Fibroblast of the aortic adventitia (primary cell): ENCODE results near the gene RCVRN. TPM values are rescaled to one million over a fixed set of nuclear protein-coding genes. Genes with fewer than 3 reads are reported as not detected.

Source experiments
- DNase-seq: peaks from one replicate; pipeline ENCODE4 v3.0.0-alpha.2; 2010; ENCODE audit warnings: low read depth
- H3K4me3 ChIP-seq: 2 replicates; pipeline ENCODE4 v1.5.1; 2011; ENCODE audit warnings: low read depth, mild to moderate bottlenecking, control low read depth, low read length, moderate library complexity
- CTCF ChIP-seq: IDR thresholded peaks from 2 replicates; pipeline ENCODE4 v1.5.1; 2011; ENCODE audit warnings: mild to moderate bottlenecking, low read length, control low read depth, inconsistent platforms; ENCODE audit not compliant: insufficient read depth
- total RNA-seq: library from RNA; depleted of rRNA; stranded (reverse); fragments of >200 nt; gene quantifications from 2 replicates; pipeline ENCODE4 v1.2.3, GENCODE V29; 2012; ENCODE audit warnings: low replicate concordance

Gene RCVRN
- total RNA-seq, 1 donor = not detected

GRCh38 chr17:9934331-9934730, 29.3 kb upstream of the RCVRN start:
- no peak for DNase-seq
- no peak overlapping the region for H3K4me3 ChIP-seq
- TF ChIP-seq CTCF = no peak

GRCh38 chr17:9932491-9932890, 27.4 kb upstream of the RCVRN start:
- H3K4me3 ChIP-seq = no peak overlapping the region
- TF ChIP-seq CTCF = no peak
- peak; percentile 2 for DNase-seq

- no peak overlapping the region for H3K4me3 ChIP-seq
- DNase-seq = no peak
- no peak for TF ChIP-seq CTCF
These were observed 26.2 kb upstream of the RCVRN start for GRCh38 chr17:9931144-9931741.

GRCh38 chr17:9929871-9930270, 24.8 kb upstream of the RCVRN start:
- DNase-seq = no peak
- no peak overlapping the region for H3K4me3 ChIP-seq
- TF ChIP-seq CTCF = no peak

GRCh38 chr17:9928601-9929333, 23.7 kb upstream of the RCVRN start:
- DNase-seq = peak; percentile 37
- no peak overlapping the region for H3K4me3 ChIP-seq
- TF ChIP-seq CTCF = peak; percentile 36

- DNase-seq = no peak
These were observed 21.2 kb upstream of the RCVRN start for GRCh38 chr17:9926150-9926804.

More at GRCh38 chr17:9926150-9926804, 21.2 kb upstream of the RCVRN start:
- no peak for TF ChIP-seq CTCF
- H3K4me3 ChIP-seq = no peak overlapping the region
